ENCODE results near the gene S1PR3. TPM values are rescaled to one million over a fixed set of nuclear protein-coding genes. Genes with fewer than 3 reads are reported as not detected.

S1PR3 gene
- total and polyA plus RNA-seq, 4 donors = 1.4 to 4.5 (median 2.9) TPM

DNA sequence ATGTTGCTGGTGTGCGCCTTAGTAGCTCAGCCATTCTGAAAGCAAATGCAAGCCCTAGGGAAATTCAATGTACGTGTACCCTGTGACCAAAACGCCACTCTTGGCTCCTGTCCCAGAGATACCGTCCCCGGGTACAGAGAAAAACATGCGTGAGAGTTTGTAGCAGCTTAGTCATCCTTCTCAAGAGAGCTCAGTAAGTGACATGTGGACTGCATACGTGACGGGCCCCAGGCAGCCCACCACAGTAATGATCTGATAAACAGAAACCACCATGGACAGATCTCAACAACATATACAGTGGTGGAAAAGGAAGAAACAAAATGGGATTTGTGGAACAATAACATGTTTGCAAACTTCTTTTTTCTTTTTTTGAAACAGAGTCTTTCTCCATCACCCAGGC lies 45.1 kb downstream of the S1PR3 start (continued):
- TF ChIP-seq, protein P1, sequence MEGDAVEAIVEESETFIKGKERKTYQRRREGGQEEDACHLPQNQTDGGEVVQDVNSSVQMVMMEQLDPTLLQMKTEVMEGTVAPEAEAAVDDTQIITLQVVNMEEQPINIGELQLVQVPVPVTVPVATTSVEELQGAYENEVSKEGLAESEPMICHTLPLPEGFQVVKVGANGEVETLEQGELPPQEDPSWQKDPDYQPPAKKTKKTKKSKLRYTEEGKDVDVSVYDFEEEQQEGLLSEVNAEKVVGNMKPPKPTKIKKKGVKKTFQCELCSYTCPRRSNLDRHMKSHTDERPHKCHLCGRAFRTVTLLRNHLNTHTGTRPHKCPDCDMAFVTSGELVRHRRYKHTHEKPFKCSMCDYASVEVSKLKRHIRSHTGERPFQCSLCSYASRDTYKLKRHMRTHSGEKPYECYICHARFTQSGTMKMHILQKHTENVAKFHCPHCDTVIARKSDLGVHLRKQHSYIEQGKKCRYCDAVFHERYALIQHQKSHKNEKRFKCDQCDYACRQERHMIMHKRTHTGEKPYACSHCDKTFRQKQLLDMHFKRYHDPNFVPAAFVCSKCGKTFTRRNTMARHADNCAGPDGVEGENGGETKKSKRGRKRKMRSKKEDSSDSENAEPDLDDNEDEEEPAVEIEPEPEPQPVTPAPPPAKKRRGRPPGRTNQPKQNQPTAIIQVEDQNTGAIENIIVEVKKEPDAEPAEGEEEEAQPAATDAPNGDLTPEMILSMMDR (IDR thresholded peaks at IDR 0.05; ENCODE audit: low read depth, low read length, missing input control) = no peak
- TF ChIP-seq HNF4A (conservative IDR thresholded peaks at IDR 0.05) = no peak

DNA sequence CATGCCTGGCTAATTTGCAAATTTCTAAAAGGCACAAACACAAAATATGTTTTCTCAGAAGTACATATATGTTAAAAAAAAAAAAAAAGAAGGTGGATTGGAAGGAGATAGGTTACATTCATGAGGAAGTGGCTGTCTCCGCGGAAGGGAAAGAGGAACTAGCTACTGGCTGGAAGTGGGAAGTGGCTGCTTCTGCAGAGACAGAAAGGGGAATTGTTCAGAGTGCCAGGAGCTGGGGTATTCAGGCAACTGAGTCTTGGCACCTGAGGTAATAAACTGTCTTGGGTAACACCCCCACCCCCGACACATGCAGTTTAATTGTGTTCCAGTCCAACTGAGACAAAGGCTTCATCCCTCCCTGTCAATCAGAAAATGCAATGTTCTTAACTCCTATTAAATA lies 45.6 kb downstream of the S1PR3 start:
- no peaks in the 10 kb centered on the region for H3K4me1 ChIP-seq (ENCODE audit: control insufficient read depth in 4 of 4, insufficient read depth in 4 of 4, low read length in 3 of 4)
- no peaks in the 10 kb centered on the region for H3K27me3 ChIP-seq (ENCODE audit: control insufficient read depth in 4 of 4, insufficient read depth in 4 of 4, low read length in 3 of 4)
- no peak for DNase-seq (ENCODE audit: low spot score)
- no peaks in the 10 kb centered on the region for H3K36me3 ChIP-seq (ENCODE audit: control insufficient read depth in 4 of 4, insufficient read depth in 3 of 4, low read depth in 1 of 4, low read length in 3 of 4)
- TF ChIP-seq JUND (IDR thresholded peaks at IDR 0.05) = no peak
- TF ChIP-seq, protein P2, sequence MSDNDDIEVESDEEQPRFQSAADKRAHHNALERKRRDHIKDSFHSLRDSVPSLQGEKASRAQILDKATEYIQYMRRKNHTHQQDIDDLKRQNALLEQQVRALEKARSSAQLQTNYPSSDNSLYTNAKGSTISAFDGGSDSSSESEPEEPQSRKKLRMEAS (IDR thresholded peaks at IDR 0.05) = peak; percentile 11
- no peak for TF ChIP-seq EGR1 (IDR thresholded peaks at IDR 0.05; ENCODE audit: low read depth in 2 of 2)
- no peak for TF ChIP-seq SP1 (IDR thresholded peaks at IDR 0.05)
- TF ChIP-seq, protein P3, sequence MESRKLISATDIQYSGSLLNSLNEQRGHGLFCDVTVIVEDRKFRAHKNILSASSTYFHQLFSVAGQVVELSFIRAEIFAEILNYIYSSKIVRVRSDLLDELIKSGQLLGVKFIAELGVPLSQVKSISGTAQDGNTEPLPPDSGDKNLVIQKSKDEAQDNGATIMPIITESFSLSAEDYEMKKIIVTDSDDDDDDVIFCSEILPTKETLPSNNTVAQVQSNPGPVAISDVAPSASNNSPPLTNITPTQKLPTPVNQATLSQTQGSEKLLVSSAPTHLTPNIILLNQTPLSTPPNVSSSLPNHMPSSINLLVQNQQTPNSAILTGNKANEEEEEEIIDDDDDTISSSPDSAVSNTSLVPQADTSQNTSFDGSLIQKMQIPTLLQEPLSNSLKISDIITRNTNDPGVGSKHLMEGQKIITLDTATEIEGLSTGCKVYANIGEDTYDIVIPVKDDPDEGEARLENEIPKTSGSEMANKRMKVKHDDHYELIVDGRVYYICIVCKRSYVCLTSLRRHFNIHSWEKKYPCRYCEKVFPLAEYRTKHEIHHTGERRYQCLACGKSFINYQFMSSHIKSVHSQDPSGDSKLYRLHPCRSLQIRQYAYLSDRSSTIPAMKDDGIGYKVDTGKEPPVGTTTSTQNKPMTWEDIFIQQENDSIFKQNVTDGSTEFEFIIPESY (IDR thresholded peaks at IDR 0.05) = no peak
- no peak for TF ChIP-seq RAD21 (IDR thresholded peaks at IDR 0.05)
- H3K4me3 ChIP-seq (ENCODE audit: low read depth in 1 of 3, low read length in 3 of 3) = no peak overlapping the region
- H3K9me3 ChIP-seq (ENCODE audit: control insufficient read depth in 4 of 4, low read length in 3 of 4) = peaks cover 0 to under 1% (median 0%) of the 10 kb centered on the region in 4 donors
- WGBS = 84% methylated on average over 3 of the region's 3 CpGs
- no peak overlapping the region for H3K27ac ChIP-seq (ENCODE audit: low read depth in 1 of 2, low read length in 2 of 2)
- H3K9ac ChIP-seq (ENCODE audit: low read depth in 1 of 2, low read length in 2 of 2) = no peak overlapping the region

DNA sequence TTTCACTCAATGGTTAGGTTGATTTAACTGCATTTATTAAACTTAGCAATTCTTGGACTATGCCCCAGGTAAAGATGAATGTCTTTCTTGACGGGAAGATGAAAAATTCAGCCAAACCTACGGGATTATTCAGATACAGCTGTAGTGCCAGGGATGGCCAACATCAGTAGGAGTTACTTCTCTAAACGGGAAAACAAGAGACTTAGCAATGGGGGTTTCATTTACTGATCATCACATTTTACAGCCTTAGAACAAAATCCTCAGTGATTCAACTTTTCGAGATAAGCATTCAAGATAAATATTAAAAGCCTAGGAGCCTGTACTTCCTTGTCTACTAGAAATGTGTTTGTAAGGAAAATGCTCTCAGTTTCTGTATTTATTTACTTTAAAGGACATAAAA lies 46.1 kb downstream of the S1PR3 start:
- Histone ChIP-seq H3K4me1 (ENCODE audit: control insufficient read depth in 4 of 4, insufficient read depth in 4 of 4, low read length in 3 of 4) (no peaks in the 10 kb centered on the region), H3K36me3 (ENCODE audit: control insufficient read depth in 4 of 4, insufficient read depth in 3 of 4, low read depth in 1 of 4, low read length in 3 of 4) (no peaks in the 10 kb centered on the region), H3K27me3 (ENCODE audit: control insufficient read depth in 4 of 4, insufficient read depth in 4 of 4, low read length in 3 of 4) (no peaks in the 10 kb centered on the region), H3K9ac (ENCODE audit: low read depth in 1 of 2, low read length in 2 of 2) (no peak overlapping the region), H3K4me3 (ENCODE audit: low read depth in 1 of 3, low read length in 3 of 3) (no peak overlapping the region), H3K9me3 (ENCODE audit: control insufficient read depth in 4 of 4, low read length in 3 of 4) (no peaks in the 10 kb centered on the region), H3K27ac (ENCODE audit: low read depth in 1 of 2, low read length in 2 of 2) (no peak overlapping the region)
- WGBS = 68% methylated on average over 4 of the region's 4 CpGs
- no peak for DNase-seq (ENCODE audit: low spot score)
- no peak for TF ChIP-seq NR2F2 (IDR thresholded peaks at IDR 0.05)
- TF ChIP-seq, protein P2 (IDR thresholded peaks at IDR 0.05) = no peak
- no peak for TF ChIP-seq YY1 (IDR thresholded peaks at IDR 0.05)
- no peak for TF ChIP-seq SP1 (IDR thresholded peaks at IDR 0.05)
- no peak for TF ChIP-seq RAD21 (IDR thresholded peaks at IDR 0.05)
- TF ChIP-seq HNF4G (IDR thresholded peaks at IDR 0.05) = no peak
- TF ChIP-seq TAF1 (conservative IDR thresholded peaks at IDR 0.05) = no peak
- TF ChIP-seq, protein P3 (IDR thresholded peaks at IDR 0.05) = no peak
- TF ChIP-seq, protein P1 (IDR thresholded peaks at IDR 0.05; ENCODE audit: low read depth, low read length, missing input control) = no peak
- no peak for TF ChIP-seq EGR1 (IDR thresholded peaks at IDR 0.05; ENCODE audit: low read depth in 2 of 2)
- no peak for TF ChIP-seq GABPA (IDR thresholded peaks at IDR 0.05 in 1 of 2, conservative IDR thresholded peaks at IDR 0.05 in 1 of 2)
- no peak for TF ChIP-seq HNF4A (conservative IDR thresholded peaks at IDR 0.05)
- no peak for TF ChIP-seq FOXA2 (IDR thresholded peaks at IDR 0.05)
- TF ChIP-seq, protein P4, sequence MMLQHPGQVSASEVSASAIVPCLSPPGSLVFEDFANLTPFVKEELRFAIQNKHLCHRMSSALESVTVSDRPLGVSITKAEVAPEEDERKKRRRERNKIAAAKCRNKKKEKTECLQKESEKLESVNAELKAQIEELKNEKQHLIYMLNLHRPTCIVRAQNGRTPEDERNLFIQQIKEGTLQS (IDR thresholded peaks at IDR 0.05) = no peak
- no peak for TF ChIP-seq FOXA1 (IDR thresholded peaks at IDR 0.05)
